K562 treated with DMSO at 1 percent for 12 hours (cell line): Measurements from ENCODE around the gene LRRC37A. TPM values are rescaled to one million over a fixed set of nuclear protein-coding genes. Genes with fewer than 3 reads are reported as not detected.

Experiments
- total RNA-seq: library from RNA; unstranded; fragments of 300-600 nt; gene quantifications from 2 replicates; pipeline ENCODE4 v1.2.3, GENCODE V29; 2022; ENCODE audit not compliant: insufficient read depth

LRRC37A gene
- 0.58 and 1.6 TPM in 2 replicates for total RNA-seq

GRCh38 chr17:46294831-46295230, at the start of gene LRRC37A:
Gene LRRC37A (plus strand): TSS chr17:46295131. CDS start chr17:46295134, 3 bp downstream.

DNA sequence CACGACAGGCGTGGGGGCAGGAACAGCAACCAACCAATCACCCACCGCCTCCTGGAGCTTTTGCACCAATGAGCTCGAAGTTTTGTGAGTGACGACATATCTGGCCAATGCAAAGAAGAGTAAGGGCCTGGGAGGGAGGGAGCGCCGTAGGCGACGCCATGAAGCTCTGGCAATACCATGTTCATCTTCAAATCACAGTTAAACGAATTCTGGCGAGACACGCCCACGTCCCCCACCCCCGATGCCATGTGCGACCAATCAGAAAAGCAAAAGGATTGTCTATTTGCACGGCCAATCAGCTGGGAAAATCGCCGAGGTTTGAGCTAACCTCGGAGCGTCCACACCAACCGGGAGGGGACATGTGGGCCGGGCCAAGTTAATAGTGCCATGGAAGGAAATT, 66.8 kb downstream of the LRRC37A start, which contains the start of gene ARL17B:
TSS of gene ARL17B (minus strand) at position 12 of the 400 bp plus-strand sequence. CDS start 3,369 bp downstream, outside the sequence.

Other genes with a start within 250 kb of the LRRC37A start
- 11.9 and 25.8 TPM in 2 replicates for gene KANSL1, start 101.7 kb upstream of the LRRC37A start, total RNA-seq
- gene ARL17B, start 66.6 kb downstream of the LRRC37A start, total RNA-seq: 2.8 and 4.9 TPM in 2 replicates
- 2.5 and 10.6 TPM in 2 replicates for gene LRRC37A2, start 217.3 kb downstream of the LRRC37A start, total RNA-seq